IMR-90 (cell line): ENCODE results near the gene SYT2. TPM values are rescaled to one million over a fixed set of nuclear protein-coding genes. Genes with fewer than 3 reads are reported as not detected.
"Not testable (repeated sequence)": the region's sequence is repeated elsewhere in the genome, so short reads cannot be mapped to it uniquely, and the experiment has no call there.

Source experiments
- ATAC-seq: fragments of 200-7000 bp; cut with Tn5 transposase; 2 replicates; pipeline ENCODE4 v1.9.1; 2020; ENCODE audit warnings: low read depth, mild to moderate bottlenecking, moderate library complexity
- BruUV-seq: library from RNA; stranded (reverse); fragments of 400-500 nt; replicated peaks from 2 replicates; lab custom pipeline; 2021; lab: Mats Ljungman, UMichigan
- CTCF ChIA-PET: fragments of 300-600 bp; formaldehyde crosslinking; extraction: SDS; loops from one replicate; lab custom pipeline; 2021; ENCODE audit warnings: antibody characterized with exemption; lab: Yijun Ruan, JAX
- POLR2A ChIA-PET: fragments of 300-600 bp; sonication (Branson Sonifier 250); formaldehyde crosslinking; loops from one replicate; lab custom pipeline; 2022; ENCODE audit warnings: antibody characterized with exemption; ENCODE audit not compliant: unreplicated experiment; lab: Charles Lee
- DNase-seq: peaks from one replicate; pipeline ENCODE4 v3.0.0; 2013
- H2AFZ ChIP-seq: replicated peaks from 2 replicates; pipeline ENCODE3; 2013; ENCODE audit warnings: low read length, mild to moderate bottlenecking; ENCODE audit not compliant: poor library complexity
- H2AK5ac ChIP-seq: 2 replicates; pipeline ENCODE4 v1.6.1; 2013; ENCODE audit warnings: low read depth, low read length, inconsistent platforms
- H2AK9ac ChIP-seq: replicated peaks from 2 replicates; pipeline ENCODE3; 2013; ENCODE audit warnings: mild to moderate bottlenecking, low read depth, low read length, moderate library complexity; ENCODE audit not compliant: poor library complexity
- H2BK120ac ChIP-seq: 2 replicates; pipeline ENCODE4 v1.6.1; 2013; ENCODE audit warnings: low read depth, low read length, inconsistent platforms
- H2BK15ac ChIP-seq: 3 replicates; pipeline ENCODE4 v1.6.1; 2013; ENCODE audit warnings: low read depth, low read length, inconsistent platforms
- H2BK20ac ChIP-seq: 2 replicates; pipeline ENCODE4 v1.6.1; 2013; ENCODE audit warnings: low read depth, mild to moderate bottlenecking, inconsistent platforms, low read length, moderate library complexity
- H2BK5ac ChIP-seq: 2 replicates; pipeline ENCODE4 v1.6.1; 2013; ENCODE audit warnings: mild to moderate bottlenecking, low read depth, low read length, inconsistent platforms; ENCODE audit not compliant: poor library complexity, severe bottlenecking
- H3K14ac ChIP-seq: replicated peaks from 2 replicates; pipeline ENCODE4 v1.6.1; 2013; ENCODE audit warnings: low read depth, low read length, inconsistent platforms
- H3K18ac ChIP-seq: 2 replicates; pipeline ENCODE4 v1.6.1; 2013; ENCODE audit warnings: low read depth, low read length, control low read depth
- H3K23ac ChIP-seq: 2 replicates; pipeline ENCODE4 v1.6.1; 2013; ENCODE audit warnings: low read depth, low read length, inconsistent platforms
- H3K27ac ChIP-seq: 2 replicates; pipeline ENCODE4 v1.5.1; 2013; ENCODE audit warnings: mild to moderate bottlenecking, control low read depth, low read length; ENCODE audit not compliant: insufficient read depth
- H3K27me3 ChIP-seq: 2 replicates; pipeline ENCODE4 v1.6.1; 2013; ENCODE audit warnings: low read length; ENCODE audit not compliant: control insufficient read depth, insufficient read depth
- H3K36me3 ChIP-seq: 2 replicates; pipeline ENCODE4 v1.6.1; 2013; ENCODE audit warnings: low read length, mixed read lengths; ENCODE audit not compliant: control insufficient read depth, insufficient read depth
- H3K4ac ChIP-seq: 2 replicates; pipeline ENCODE4 v1.6.1; 2013; ENCODE audit warnings: low read depth, low read length, inconsistent platforms
- H3K4me1 ChIP-seq: 2 replicates; pipeline ENCODE4 v1.6.1; 2013; ENCODE audit warnings: low read length, mixed read lengths; ENCODE audit not compliant: control insufficient read depth, insufficient read depth
- H3K4me2 ChIP-seq: 2 replicates; pipeline ENCODE4 v1.6.1; 2013; ENCODE audit warnings: low read depth, mild to moderate bottlenecking, control low read depth, low read length, moderate library complexity
- H3K4me3 ChIP-seq: 2 replicates; pipeline ENCODE4 v1.5.1; 2013; ENCODE audit warnings: low read depth, mild to moderate bottlenecking, control low read depth, low read length, moderate library complexity; ENCODE audit not compliant: insufficient read depth
- H3K56ac ChIP-seq: 2 replicates; pipeline ENCODE4 v1.6.1; 2013; ENCODE audit warnings: low read length, inconsistent platforms; ENCODE audit not compliant: insufficient read depth; ENCODE audit errors: extremely low read depth
- H3K79me1 ChIP-seq, 2 experiments: 2 replicates each; pipeline ENCODE4 v1.6.1; 2013; ENCODE audit warnings: low read length in 2 of 2, inconsistent platforms in 1 of 2, low read depth in 1 of 2
- H3K9ac ChIP-seq: 2 replicates; pipeline ENCODE4 v1.6.1; 2013; ENCODE audit warnings: low read depth, low read length, control low read depth
- H3K9me1 ChIP-seq: 2 replicates; pipeline ENCODE4 v1.6.1; 2013; ENCODE audit warnings: low read length, inconsistent platforms; ENCODE audit not compliant: insufficient read depth
- H3K9me3 ChIP-seq: 2 replicates; pipeline ENCODE4 v1.6.1; 2013; ENCODE audit warnings: low read length; ENCODE audit not compliant: control insufficient read depth, insufficient read depth
- H4K20me1 ChIP-seq: 2 replicates; pipeline ENCODE4 v1.6.1; 2013; ENCODE audit warnings: low read length, inconsistent platforms; ENCODE audit not compliant: insufficient read depth
- H4K5ac ChIP-seq: 2 replicates; pipeline ENCODE4 v1.6.1; 2013; ENCODE audit warnings: mild to moderate bottlenecking, low read depth, low read length, control low read depth
- H4K8ac ChIP-seq, 2 experiments: 2 replicates each; pipeline ENCODE4 v1.6.1; 2013; ENCODE audit warnings: low read depth in 2 of 2, low read length in 2 of 2, control low read depth in 1 of 2, inconsistent platforms in 1 of 2
- H4K91ac ChIP-seq: 2 replicates; pipeline ENCODE4 v1.6.1; 2013; ENCODE audit warnings: low read depth, low read length, inconsistent platforms; ENCODE audit not compliant: insufficient read depth
- WGBS, 2 experiments: methylation state at CpG; one replicate each; pipeline versions ENCODE4 v1.1.5 to v1.1.7; 2013; ENCODE audit warnings: missing lambda C conversion rate in 2 of 2; ENCODE audit not compliant: insufficient read length in 1 of 2; ENCODE audit errors: extremely low coverage in 2 of 2; 5-methylcytosine and 5-hydroxymethylcytosine counted together
- dilution Hi-C: fragments of 300-500 bp; cut with HindIII; formaldehyde crosslinking; loops from one replicate; pipeline ENCODE4 v1.14.3; 2018; ENCODE audit warnings: low sequenced_read_pairs; ENCODE audit not compliant: unreplicated experiment
- in situ Hi-C: fragments of 300-500 bp; cut with MboI; formaldehyde crosslinking; loops from 3 replicates; pipeline ENCODE4 v1.14.3; 2019; ENCODE audit warnings: low sequenced_read_pairs, inconsistent platforms, mixed read lengths
- intact Hi-C: fragments of 100-400 bp; cut with micrococcal nuclease; formaldehyde crosslinking; loops from 2 replicates; pipeline ENCODE4 v1.10.0; 2022
- polyA plus RNA-seq, 3 experiments: library from polyadenylated mRNA; depleted of rRNA; stranded (reverse); fragments of >200 nt; gene quantifications; 2 replicates each; pipeline ENCODE4 v1.2.3, GENCODE V29; 2012; ENCODE audit warnings: low replicate concordance in 1 of 3
- total RNA-seq: library from RNA; depleted of rRNA; stranded (reverse); fragments of >200 nt; gene quantifications from 2 replicates; pipeline ENCODE4 v1.2.3, GENCODE V29; 2012

The SYT2 gene
- total and polyA plus RNA-seq, 2 of the 4 experiments (the other 2 are of a cell fraction) = under 0.01 TPM

- H3K56ac ChIP-seq, H2BK5ac ChIP-seq, CTCF ChIA-PET, H3K9me3 ChIP-seq, H3K4me3 ChIP-seq, H4K20me1 ChIP-seq, intact Hi-C loops, H3K9ac ChIP-seq, H2AK9ac ChIP-seq, H4K5ac ChIP-seq, H3K4ac ChIP-seq, H3K14ac ChIP-seq, in situ Hi-C loops, H3K4me1 ChIP-seq, ATAC-seq, H2BK20ac ChIP-seq, H2BK15ac ChIP-seq, H3K27ac ChIP-seq, H3K18ac ChIP-seq, POLR2A ChIA-PET, BruUV-seq, H4K8ac ChIP-seq, H4K91ac ChIP-seq, H3K27me3 ChIP-seq, dilution Hi-C loops, H2AK5ac ChIP-seq, H2BK120ac ChIP-seq, H3K4me2 ChIP-seq, H2AFZ ChIP-seq, H3K9me1 ChIP-seq, H3K23ac ChIP-seq, H3K36me3 ChIP-seq: not testable (repeated sequence)
- DNase-seq = peak; percentile 22
- 93% methylated on average over 5 of the region's 11 CpGs; no CpG with 5 or more reads in 1 of the 2 experiments for WGBS, 2 experiments
- H3K79me1 ChIP-seq = peaks cover 3 to 15% of the 10 kb centered on the region in 2 experiments
Measured at GRCh38 chr1:202543537-202543936, 166.7 kb downstream of the SYT2 start.

- CTCF ChIA-PET, H4K8ac ChIP-seq, ATAC-seq, H4K5ac ChIP-seq, intact Hi-C loops, H3K14ac ChIP-seq, BruUV-seq, H3K27ac ChIP-seq, H2BK15ac ChIP-seq, H3K9me1 ChIP-seq, H2BK20ac ChIP-seq, H3K4me3 ChIP-seq, H2AK5ac ChIP-seq, H4K91ac ChIP-seq, H3K4me1 ChIP-seq, in situ Hi-C loops, POLR2A ChIA-PET, H3K4me2 ChIP-seq, H4K20me1 ChIP-seq, H2BK5ac ChIP-seq, H3K9ac ChIP-seq, DNase-seq, H2AK9ac ChIP-seq, H3K23ac ChIP-seq, dilution Hi-C loops, H3K18ac ChIP-seq, H3K9me3 ChIP-seq, H3K56ac ChIP-seq, H3K4ac ChIP-seq, H3K27me3 ChIP-seq, H3K36me3 ChIP-seq, H2BK120ac ChIP-seq, H2AFZ ChIP-seq: not testable (repeated sequence)
- H3K79me1 ChIP-seq = peaks cover 3 to 15% of the 10 kb centered on the region in 2 experiments
Measured at GRCh38 chr1:202542415-202542814, 167.8 kb downstream of the SYT2 start.
